HG02981 (cell line): ENCODE measurements around the gene CEACAM3.

Source experiments
- ATAC-seq: cut with Tn5 transposase; IDR thresholded peaks from one replicate; pipeline ENCODE4 v1.9.1; 2021; ENCODE audit warnings: mild to moderate bottlenecking, moderate library complexity; ENCODE audit not compliant: unreplicated experiment

Gene CEACAM3

DNA sequence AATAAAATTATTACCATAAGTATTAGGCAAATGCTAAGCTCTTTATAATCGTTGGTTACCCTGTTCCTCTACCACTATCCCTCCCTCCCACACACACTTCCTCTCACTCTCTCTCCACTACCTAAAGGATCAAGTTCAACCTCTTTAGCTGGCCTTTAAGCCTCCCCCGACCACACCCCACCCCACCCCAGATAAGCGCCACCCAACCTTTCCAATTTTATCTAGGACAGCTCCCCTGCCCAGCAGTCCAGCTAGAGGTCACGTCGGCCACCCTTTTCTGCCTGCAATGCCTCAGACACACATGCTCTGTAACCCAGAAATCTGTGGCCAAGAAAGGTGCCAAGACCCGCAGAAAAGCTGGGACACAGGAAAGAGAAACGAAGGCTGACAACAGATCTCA, 47.0 kb downstream of the CEACAM3 start:
- no peak for ATAC-seq

- no peak for ATAC-seq
Observed at GRCh38 chr19:41844601-41845000, 48.2 kb downstream of the CEACAM3 start, which contains the start of gene LYPD4. TSS of gene LYPD4 (minus strand) at chr19:41844683. CDS start at chr19:41839285, 5,398 bp downstream.

- no peak for ATAC-seq
Observed at GRCh38 chr19:41845001-41845050, 48.4 kb downstream of the CEACAM3 start, which contains the start of gene DMRTC2. TSS of gene DMRTC2 (plus strand) at chr19:41845042. CDS start at chr19:41847429, 2,387 bp downstream.

- ATAC-seq, result no peak
Observed at GRCh38 chr19:41845051-41845590, 48.7 kb downstream of the CEACAM3 start.

GRCh38 chr19:41847351-41848105, 51.1 kb downstream of the CEACAM3 start:
- no peak for ATAC-seq

DNA sequence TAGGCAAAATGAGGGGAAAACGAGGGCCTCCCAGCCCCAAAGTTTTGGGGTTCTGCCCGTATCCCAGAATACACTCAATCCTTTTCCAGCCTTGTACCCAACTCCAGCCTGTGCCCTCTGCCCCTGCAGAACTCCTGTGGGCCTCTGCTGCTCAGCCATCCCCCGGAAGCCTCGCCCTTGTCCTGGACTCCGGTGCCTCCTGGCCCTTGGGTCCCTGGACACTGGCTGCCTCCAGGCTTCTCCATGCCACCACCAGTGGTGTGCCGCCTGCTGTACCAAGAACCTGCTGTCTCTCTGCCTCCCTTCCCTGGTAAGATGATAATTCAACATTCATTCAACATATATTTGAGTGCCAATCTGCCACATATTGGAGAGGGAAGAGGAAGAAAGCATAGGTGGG, 52.3 kb downstream of the CEACAM3 start:
- no peak for ATAC-seq

- ATAC-seq, result no peak
Observed at GRCh38 chr19:41849067-41849466, 52.7 kb downstream of the CEACAM3 start.

DNA sequence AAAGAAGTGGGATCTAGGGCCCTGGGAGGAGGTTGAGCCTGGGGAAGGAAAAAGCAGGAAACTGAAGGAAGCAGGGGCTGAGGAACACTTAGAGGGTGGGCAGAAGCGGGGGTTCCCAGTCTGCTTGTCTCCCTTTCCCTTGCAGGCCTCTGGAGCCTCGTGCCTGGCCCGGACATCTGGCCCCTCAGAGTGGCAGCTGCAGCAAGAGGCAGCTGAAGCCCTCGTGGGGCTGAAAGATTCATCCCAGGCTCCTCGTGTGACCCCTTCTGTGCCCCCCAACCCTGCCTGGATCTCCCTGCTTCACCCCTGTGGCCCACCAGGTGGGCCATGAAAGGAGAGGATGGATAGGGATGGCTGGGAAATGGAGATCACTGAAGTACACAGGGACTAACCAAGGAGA, 54.0 kb downstream of the CEACAM3 start:
- no peak for ATAC-seq

DNA sequence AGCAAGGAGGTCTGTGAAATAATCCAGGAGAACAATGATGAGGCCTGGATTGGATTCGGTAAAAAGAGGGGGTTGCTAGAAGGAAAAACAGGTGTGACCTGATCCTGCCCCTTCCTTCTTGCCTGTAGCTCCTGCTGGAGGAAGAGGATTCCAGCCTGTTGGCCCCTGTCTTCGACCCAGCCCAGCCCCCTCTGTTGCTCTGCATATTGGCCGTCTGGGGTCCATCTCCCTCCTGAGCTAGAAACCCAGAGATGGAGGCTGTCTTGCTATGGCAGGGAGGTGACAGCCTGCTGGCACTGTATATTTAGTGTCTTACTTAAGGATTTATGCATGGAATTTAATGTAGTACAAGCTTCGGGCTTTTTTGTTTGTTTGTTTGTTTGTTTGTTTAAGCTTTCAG, 55.1 kb downstream of the CEACAM3 start:
- ATAC-seq, result no peak

- no peak for ATAC-seq
Observed at GRCh38 chr19:41853344-41853743, 57.0 kb downstream of the CEACAM3 start.

DNA sequence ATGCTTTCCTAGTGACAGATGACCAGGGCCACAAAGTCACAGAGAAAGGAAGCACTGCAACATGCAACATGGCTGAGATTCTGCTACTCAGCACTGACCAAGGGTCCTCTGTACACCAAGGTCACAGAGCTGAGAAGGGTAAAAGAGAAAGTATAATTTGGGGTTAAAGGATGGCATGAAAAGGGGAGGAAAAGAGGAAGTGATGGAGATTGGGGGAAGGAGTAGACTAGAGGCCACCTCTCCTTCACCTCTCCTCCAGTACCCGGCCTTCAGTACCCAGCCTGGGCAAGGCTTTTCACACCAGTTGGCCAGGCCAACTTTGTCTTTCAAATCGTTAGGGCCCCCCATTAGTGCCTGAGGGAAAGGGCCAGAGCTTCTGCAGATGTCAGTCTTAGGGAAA, 57.4 kb downstream of the CEACAM3 start:
- ATAC-seq, result no peak

- ATAC-seq, result no peak
Observed at GRCh38 chr19:41859213-41859617, 62.8 kb downstream of the CEACAM3 start.

DNA sequence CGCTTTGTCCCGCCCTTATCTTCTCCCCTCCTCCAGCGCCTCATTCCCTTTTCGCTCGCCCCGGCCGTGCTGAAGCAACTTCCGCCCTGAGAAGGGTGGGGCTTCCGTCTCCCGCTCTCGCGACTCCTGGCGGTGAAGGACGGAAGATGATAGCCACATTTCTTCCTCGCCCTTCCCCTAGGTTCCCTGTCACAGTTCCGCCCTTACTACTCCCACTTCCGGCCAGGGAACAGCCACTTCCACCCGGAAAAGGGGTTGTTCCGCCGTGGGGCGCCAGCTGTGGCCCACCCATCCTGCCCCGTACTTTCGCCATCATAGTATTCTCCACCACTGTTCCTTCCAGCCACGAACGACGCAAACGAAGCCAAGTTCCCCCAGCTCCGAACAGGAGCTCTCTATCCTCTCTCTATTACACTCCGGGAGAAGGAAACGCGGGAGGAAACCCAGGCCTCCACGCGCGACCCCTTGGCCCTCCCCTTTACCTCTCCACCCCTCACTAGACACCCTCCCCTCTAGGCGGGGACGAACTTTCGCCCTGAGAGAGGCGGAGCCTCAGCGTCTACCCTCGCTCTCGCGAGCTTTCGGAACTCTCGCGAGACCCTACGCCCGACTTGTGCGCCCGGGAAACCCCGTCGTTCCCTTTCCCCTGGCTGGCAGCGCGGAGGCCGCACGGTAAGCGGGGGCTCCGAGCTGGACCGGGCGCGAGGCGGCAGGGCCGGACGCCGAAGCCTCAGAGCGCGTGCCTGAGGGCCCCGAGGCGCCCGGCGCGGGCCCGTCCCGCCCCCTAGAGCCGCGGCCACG, 63.4 kb downstream of the CEACAM3 start, which contains the start of gene RPS19:
Gene RPS19 (plus strand): TSS at position 638 of the 801 bp plus-strand sequence. CDS start 520 bp downstream, outside the sequence.
- ATAC-seq, result peak; percentile 76

DNA sequence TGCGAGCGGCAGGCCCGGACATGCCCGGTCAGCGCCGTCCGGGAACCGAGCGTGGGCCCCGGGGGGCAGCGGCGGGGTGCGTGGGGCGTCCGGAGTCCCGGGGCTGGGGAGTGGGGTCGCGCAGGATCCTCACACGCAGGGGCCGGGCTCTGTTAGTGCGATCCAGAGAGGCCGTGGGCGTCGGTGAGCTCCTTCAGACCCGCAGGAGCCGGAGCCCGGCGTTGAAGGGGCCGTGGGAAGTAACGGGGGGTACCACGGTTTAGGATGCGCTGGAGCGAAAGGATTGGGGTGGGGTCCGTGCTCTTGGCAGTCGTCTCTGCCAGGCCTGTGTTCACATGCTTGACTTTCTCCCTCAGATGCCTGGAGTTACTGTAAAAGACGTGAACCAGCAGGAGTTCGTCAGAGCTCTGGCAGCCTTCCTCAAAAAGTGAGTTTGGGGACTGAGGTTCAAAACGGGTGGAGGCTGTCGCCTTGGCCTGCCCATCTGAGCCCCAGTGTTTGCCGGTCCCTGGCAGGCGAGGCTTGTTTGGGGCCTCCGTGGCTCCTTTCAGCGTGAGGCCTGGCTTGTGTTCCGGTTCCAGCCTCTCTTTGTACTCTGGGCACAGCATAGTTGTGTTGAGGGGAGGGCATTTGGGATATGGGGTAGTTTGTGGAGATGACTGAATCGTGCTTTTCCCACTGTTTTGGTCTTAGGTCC, 64.2 kb downstream of the CEACAM3 start:
- ATAC-seq, result no peak
